NB4 (cell line): ENCODE results near the gene USB1.

ENCODE experiments used
- POLR2A ChIP-seq: IDR thresholded peaks from 2 replicates; pipeline ENCODE4 v1.6.1; 2011; ENCODE audit warnings: mild to moderate bottlenecking; ENCODE audit not compliant: insufficient read length; ENCODE audit errors: extremely low read depth
- TF ChIP-seq, protein P1 (sequence below): IDR thresholded peaks from one replicate; pipeline ENCODE4 v1.5.1; 2012; ENCODE audit warnings: low read depth, low read length
- TF ChIP-seq, protein P2 (sequence below): IDR thresholded peaks from 2 replicates; pipeline ENCODE4 v1.6.1; 2011; ENCODE audit warnings: low read depth, low read length

DNA sequence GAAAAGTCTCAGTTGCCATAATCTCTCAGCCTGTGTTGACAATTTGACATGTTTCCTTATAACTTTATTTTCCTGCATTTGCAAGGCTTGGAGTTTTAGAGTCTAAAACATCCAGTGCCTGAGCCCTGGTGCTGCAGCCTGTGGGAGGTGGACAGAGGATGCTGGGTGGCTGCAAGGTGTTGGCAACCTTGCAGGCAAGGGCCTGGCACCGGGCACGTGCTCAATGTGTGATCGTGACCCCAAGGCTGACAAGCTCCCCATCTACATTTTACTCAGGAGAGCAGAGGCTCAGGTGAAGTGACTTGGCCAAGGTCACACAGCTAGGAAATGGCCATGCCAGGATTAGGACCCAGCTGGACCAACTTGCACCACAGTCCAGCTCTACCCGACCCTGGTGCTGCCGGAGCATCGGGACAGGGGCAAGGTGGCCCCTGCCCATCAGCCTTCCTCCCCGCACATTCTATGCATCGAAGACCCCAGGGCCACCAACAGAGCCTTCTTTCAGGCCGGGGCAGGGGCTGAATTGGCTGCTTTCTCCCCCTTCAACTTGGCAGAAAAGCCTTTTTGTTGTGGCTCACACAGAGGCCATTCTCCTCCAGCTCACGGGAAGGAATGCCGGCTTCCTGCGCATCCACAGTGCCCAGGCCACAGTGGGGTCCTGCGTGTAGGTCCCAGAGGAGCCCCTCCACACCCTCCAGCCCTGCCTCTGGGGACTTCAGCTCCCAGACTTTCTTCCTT lies 47.5 kb downstream of the USB1 start:
- TF ChIP-seq, protein P1, sequence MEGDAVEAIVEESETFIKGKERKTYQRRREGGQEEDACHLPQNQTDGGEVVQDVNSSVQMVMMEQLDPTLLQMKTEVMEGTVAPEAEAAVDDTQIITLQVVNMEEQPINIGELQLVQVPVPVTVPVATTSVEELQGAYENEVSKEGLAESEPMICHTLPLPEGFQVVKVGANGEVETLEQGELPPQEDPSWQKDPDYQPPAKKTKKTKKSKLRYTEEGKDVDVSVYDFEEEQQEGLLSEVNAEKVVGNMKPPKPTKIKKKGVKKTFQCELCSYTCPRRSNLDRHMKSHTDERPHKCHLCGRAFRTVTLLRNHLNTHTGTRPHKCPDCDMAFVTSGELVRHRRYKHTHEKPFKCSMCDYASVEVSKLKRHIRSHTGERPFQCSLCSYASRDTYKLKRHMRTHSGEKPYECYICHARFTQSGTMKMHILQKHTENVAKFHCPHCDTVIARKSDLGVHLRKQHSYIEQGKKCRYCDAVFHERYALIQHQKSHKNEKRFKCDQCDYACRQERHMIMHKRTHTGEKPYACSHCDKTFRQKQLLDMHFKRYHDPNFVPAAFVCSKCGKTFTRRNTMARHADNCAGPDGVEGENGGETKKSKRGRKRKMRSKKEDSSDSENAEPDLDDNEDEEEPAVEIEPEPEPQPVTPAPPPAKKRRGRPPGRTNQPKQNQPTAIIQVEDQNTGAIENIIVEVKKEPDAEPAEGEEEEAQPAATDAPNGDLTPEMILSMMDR = no peak
- no peak for TF ChIP-seq POLR2A
- TF ChIP-seq, protein P2, sequence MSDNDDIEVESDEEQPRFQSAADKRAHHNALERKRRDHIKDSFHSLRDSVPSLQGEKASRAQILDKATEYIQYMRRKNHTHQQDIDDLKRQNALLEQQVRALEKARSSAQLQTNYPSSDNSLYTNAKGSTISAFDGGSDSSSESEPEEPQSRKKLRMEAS = no peak
